Memory B cell (primary cell): ENCODE data around the gene CCDC47.
A peak's percentile ranks its signal among the peaks of the same experiment; 100 is the strongest.

Source experiments
- ATAC-seq: fragments of 150-1000 bp; cut with Tn5 transposase; 2 replicates; pipeline ENCODE4 v1.10.0; 2021; ENCODE audit warnings: low read depth, mild to moderate bottlenecking, moderate library complexity
- DNase-seq, 2 donors: peaks; one replicate each; pipeline ENCODE4 v3.0.0; 2022; ENCODE audit warnings: low spot score in 2 of 2
- H3K27ac Mint-ChIP-seq: one replicate; pipeline ENCODE4 v1.8.0; 2022; ENCODE audit warnings: mild to moderate bottlenecking, moderate library complexity, mixed read lengths
- H3K27me3 Mint-ChIP-seq: one replicate; pipeline ENCODE4 v1.8.0; 2022; ENCODE audit warnings: mixed read lengths
- H3K36me3 Mint-ChIP-seq: one replicate; pipeline ENCODE4 v1.8.0; 2022; ENCODE audit warnings: mild to moderate bottlenecking, mixed read lengths
- H3K4me1 Mint-ChIP-seq: one replicate; pipeline ENCODE4 v1.8.0; 2022; ENCODE audit warnings: mixed read lengths
- H3K4me3 Mint-ChIP-seq: one replicate; pipeline ENCODE4 v1.8.0; 2022; ENCODE audit warnings: mild to moderate bottlenecking, moderate library complexity, mixed read lengths
- H3K9me3 Mint-ChIP-seq: one replicate; pipeline ENCODE4 v1.8.0; 2022; ENCODE audit warnings: mixed read lengths

Gene CCDC47

GRCh38 chr17:63702721-63703015 is 70.7 kb downstream of the CCDC47 start:
- Mint-ChIP-seq H3K36me3 (peaks cover 7% of the 10 kb centered on the region), H3K4me1 (peaks cover 37% of the 10 kb centered on the region), H3K4me3 (peak overlapping the region; percentile 93), H3K27me3 (no peaks in the 10 kb centered on the region), H3K27ac (peak overlapping the region; percentile 97), H3K9me3 (no peaks in the 10 kb centered on the region)
- DNase-seq: no peak
- no peak for ATAC-seq

GRCh38 chr17:63701868-63702720 is 71.3 kb downstream of the CCDC47 start:
- peak; percentile 38 to 44 for DNase-seq
- ATAC-seq: peak; percentile 6
- H3K27ac Mint-ChIP-seq: peak overlapping the region; percentile 97
- H3K4me1 Mint-ChIP-seq: peaks cover 42% of the 10 kb centered on the region
- H3K9me3 Mint-ChIP-seq: no peaks in the 10 kb centered on the region
- no peaks in the 10 kb centered on the region for H3K27me3 Mint-ChIP-seq
- H3K4me3 Mint-ChIP-seq: peak overlapping the region; percentile 93
- peaks cover 7% of the 10 kb centered on the region for H3K36me3 Mint-ChIP-seq

GRCh38 chr17:63701456-63701820 is 72.0 kb downstream of the CCDC47 start:
- Mint-ChIP-seq H3K36me3 (peaks cover 9% of the 10 kb centered on the region), H3K27me3 (no peaks in the 10 kb centered on the region), H3K4me1 (peaks cover 48% of the 10 kb centered on the region), H3K27ac (peak overlapping the region; percentile 97), H3K4me3 (peak overlapping the region; percentile 93), H3K9me3 (no peaks in the 10 kb centered on the region)
- no peak for ATAC-seq
- DNase-seq: peak; percentile 14 to 50

GRCh38 chr17:63700528-63701455 is 72.6 kb downstream of the CCDC47 start:
- H3K27ac Mint-ChIP-seq: peak overlapping the region; percentile 97
- ATAC-seq: peak; percentile 14
- peaks cover 11% of the 10 kb centered on the region for H3K36me3 Mint-ChIP-seq
- H3K4me1 Mint-ChIP-seq: peaks cover 49% of the 10 kb centered on the region
- H3K9me3 Mint-ChIP-seq: no peaks in the 10 kb centered on the region
- H3K27me3 Mint-ChIP-seq: no peaks in the 10 kb centered on the region
- H3K4me3 Mint-ChIP-seq: peak overlapping the region; percentile 93
- peak; percentile 55 to 65 for DNase-seq

- Mint-ChIP-seq H3K9me3 (no peaks in the 10 kb centered on the region), H3K27me3 (no peaks in the 10 kb centered on the region)
- peak; percentile 25 for ATAC-seq
Observed at GRCh38 chr17:63699638-63700527, 73.5 kb downstream of the CCDC47 start, which contains the start of gene LIMD2. Gene LIMD2, minus strand, starts transcription at chr17:63700125. Its CDS starts 827 bp downstream, at chr17:63699298.

GRCh38 chr17:63698886-63699637 is 74.3 kb downstream of the CCDC47 start:
- peak overlapping the region; percentile 94 for H3K27ac Mint-ChIP-seq
- H3K36me3 Mint-ChIP-seq: peaks cover 11% of the 10 kb centered on the region
- peak overlapping the region; percentile 96 for H3K4me3 Mint-ChIP-seq
- peak; percentile 88 to 93 for DNase-seq
- peak; percentile 53 for ATAC-seq
- H3K27me3 Mint-ChIP-seq: no peaks in the 10 kb centered on the region
- peaks cover 57% of the 10 kb centered on the region for H3K4me1 Mint-ChIP-seq
- H3K9me3 Mint-ChIP-seq: no peaks in the 10 kb centered on the region

More at GRCh38 chr17:63699638-63700527, 73.5 kb downstream of the CCDC47 start, which contains the start of gene LIMD2:
- Mint-ChIP-seq H3K36me3 (peaks cover 11% of the 10 kb centered on the region), H3K27ac (peak within 1 kb of the TSS; percentile 97), H3K4me3 (peak within 1 kb of the TSS; percentile 96), H3K4me1 (peaks cover 48% of the 10 kb centered on the region)
- peak; percentile 77 to 85 for DNase-seq

GRCh38 chr17:63698381-63698885 is 75.0 kb downstream of the CCDC47 start:
- DNase-seq (peak in 1 of 2 donors; percentile 30), ATAC-seq (no peak)
- H3K27ac Mint-ChIP-seq: peak overlapping the region; percentile 94
- H3K9me3 Mint-ChIP-seq: no peaks in the 10 kb centered on the region
- H3K27me3 Mint-ChIP-seq: no peaks in the 10 kb centered on the region
- H3K4me3 Mint-ChIP-seq: peak overlapping the region; percentile 96
- peaks cover 55% of the 10 kb centered on the region for H3K4me1 Mint-ChIP-seq
- H3K36me3 Mint-ChIP-seq: peaks cover 8% of the 10 kb centered on the region

- Mint-ChIP-seq H3K4me1 (peaks cover 52% of the 10 kb centered on the region), H3K36me3 (peaks cover 14% of the 10 kb centered on the region), H3K27ac (peak overlapping the region; percentile 94), H3K4me3 (peak overlapping the region; percentile 96), H3K27me3 (no peaks in the 10 kb centered on the region), H3K9me3 (no peaks in the 10 kb centered on the region)
- DNase-seq (peak; percentile 90 to 94), ATAC-seq (peak; percentile 58)
Observed at GRCh38 chr17:63697341-63698286, 75.8 kb downstream of the CCDC47 start.

GRCh38 chr17:63696381-63696961 is 76.9 kb downstream of the CCDC47 start:
- ATAC-seq (no peak), DNase-seq (peak; percentile 42 to 47)
- Mint-ChIP-seq H3K4me3 (peak overlapping the region; percentile 96), H3K9me3 (no peaks in the 10 kb centered on the region), H3K36me3 (peaks cover 14% of the 10 kb centered on the region), H3K27me3 (no peaks in the 10 kb centered on the region), H3K27ac (peak overlapping the region; percentile 94), H3K4me1 (peaks cover 48% of the 10 kb centered on the region)

- H3K27me3 Mint-ChIP-seq: no peaks in the 10 kb centered on the region
- H3K9me3 Mint-ChIP-seq: no peaks in the 10 kb centered on the region
- H3K4me1 Mint-ChIP-seq: peaks cover 45% of the 10 kb centered on the region
- ATAC-seq (no peak), DNase-seq (no peak)
- H3K27ac Mint-ChIP-seq: peak overlapping the region; percentile 94
- peak overlapping the region; percentile 96 for H3K4me3 Mint-ChIP-seq
- H3K36me3 Mint-ChIP-seq: peaks cover 17% of the 10 kb centered on the region
Observed at GRCh38 chr17:63695889-63696288, 77.5 kb downstream of the CCDC47 start.
